HG02870 (cell line): Measurements from ENCODE around the gene RASSF8.
A peak's percentile ranks its signal among the peaks of the same experiment; 100 is the strongest.

Source experiments
- ATAC-seq: cut with Tn5 transposase; IDR thresholded peaks from one replicate; pipeline ENCODE4 v1.9.1; 2021; ENCODE audit warnings: mild to moderate bottlenecking, moderate library complexity; ENCODE audit not compliant: unreplicated experiment

The RASSF8 gene

GRCh38 chr12:25992026-25992782 is 33.7 kb downstream of the RASSF8 start:
- ATAC-seq = no peak

GRCh38 chr12:25993901-25994651 is 35.6 kb downstream of the RASSF8 start:
- ATAC-seq = no peak

- no peak for ATAC-seq
These were observed 36.6 kb downstream of the RASSF8 start for GRCh38 chr12:25994901-25995625.

- no peak for ATAC-seq
These were observed 37.4 kb downstream of the RASSF8 start for GRCh38 chr12:25995906-25996305.

GRCh38 chr12:25996677-25997076 is 38.2 kb downstream of the RASSF8 start:
- ATAC-seq = peak; percentile 87

- no peak for ATAC-seq
These were observed 38.9 kb downstream of the RASSF8 start for GRCh38 chr12:25997201-25997963.

- ATAC-seq = no peak
These were observed 42.4 kb downstream of the RASSF8 start for GRCh38 chr12:26000898-26001297.

- no peak for ATAC-seq
These were observed 43.0 kb downstream of the RASSF8 start for GRCh38 chr12:26001530-26001929.

GRCh38 chr12:26003065-26003464 is 44.6 kb downstream of the RASSF8 start:
- no peak for ATAC-seq

GRCh38 chr12:26007566-26007965 is 49.1 kb downstream of the RASSF8 start:
- no peak for ATAC-seq

- ATAC-seq = no peak
These were observed 51.1 kb downstream of the RASSF8 start for GRCh38 chr12:26009593-26009992.

GRCh38 chr12:26010293-26010821 is 51.9 kb downstream of the RASSF8 start:
- ATAC-seq = no peak

- no peak for ATAC-seq
These were observed 52.6 kb downstream of the RASSF8 start for GRCh38 chr12:26011099-26011498.

- no peak for ATAC-seq
These were observed 55.6 kb downstream of the RASSF8 start for GRCh38 chr12:26014085-26014484.

GRCh38 chr12:26016516-26016915 is 58.0 kb downstream of the RASSF8 start:
- ATAC-seq = no peak

GRCh38 chr12:26017484-26018211 is 59.2 kb downstream of the RASSF8 start:
- ATAC-seq = no peak

- no peak for ATAC-seq
These were observed 60.4 kb downstream of the RASSF8 start for GRCh38 chr12:26018926-26019325.

- no peak for ATAC-seq
These were observed 63.1 kb downstream of the RASSF8 start for GRCh38 chr12:26021534-26021933.

- ATAC-seq = no peak
These were observed 63.6 kb downstream of the RASSF8 start for GRCh38 chr12:26022043-26022442.

- no peak for ATAC-seq
These were observed 68.2 kb downstream of the RASSF8 start for GRCh38 chr12:26026713-26027112.
